GM23338 (cell line): Measurements from ENCODE around the gene RTEL1. TPM values are rescaled to one million over a fixed set of nuclear protein-coding genes. Genes with fewer than 3 reads are reported as not detected.

Experiments used
- ATAC-seq: fragments of 200-7000 bp; cut with Tn5 transposase; 3 replicates; pipeline ENCODE4 v1.9.1; 2020
- DNase-seq: peaks from one replicate; pipeline ENCODE4 v3.0.0-alpha.2; 2015; ENCODE audit warnings: low spot score
- H2AFZ ChIP-seq: fragments of 200-600 bp; sonication (generic); 2 replicates; pipeline ENCODE4 v1.8.0; 2016; ENCODE audit warnings: antibody characterized with exemption, mild to moderate bottlenecking, moderate library complexity
- H3F3A ChIP-seq: fragments of 200-600 bp; sonication (generic); replicated peaks from 2 replicates; pipeline ENCODE4 v1.8.0; 2017; ENCODE audit warnings: antibody characterized with exemption, mixed run types, low read depth
- H3K27ac ChIP-seq: fragments of 200-600 bp; sonication (generic); 2 replicates; pipeline ENCODE4 v1.6.1; 2016; ENCODE audit warnings: low read depth
- H3K27me3 ChIP-seq: fragments of 200-600 bp; sonication (generic); 2 replicates; pipeline ENCODE4 v1.8.0; 2016; ENCODE audit warnings: mild to moderate bottlenecking, mixed run types, moderate library complexity; ENCODE audit not compliant: insufficient read depth
- H3K36me3 ChIP-seq: fragments of 200-600 bp; sonication (generic); 2 replicates; pipeline ENCODE4 v1.8.0; 2016; ENCODE audit warnings: mild to moderate bottlenecking; ENCODE audit not compliant: insufficient read depth
- H3K4me1 ChIP-seq: fragments of 200-600 bp; sonication (generic); 2 replicates; pipeline ENCODE4 v1.8.0; 2016; ENCODE audit warnings: mild to moderate bottlenecking, moderate library complexity; ENCODE audit not compliant: insufficient read depth
- H3K4me2 ChIP-seq: fragments of 200-600 bp; sonication (generic); 2 replicates; pipeline ENCODE4 v1.7.1; 2017; ENCODE audit warnings: mixed run types
- H3K4me3 ChIP-seq: fragments of 200-600 bp; sonication (generic); 2 replicates; pipeline ENCODE4 v1.6.1; 2016; ENCODE audit warnings: mixed run types
- H3K79me2 ChIP-seq: fragments of 200-600 bp; sonication (generic); replicated peaks from 2 replicates; pipeline ENCODE4 v1.8.0; 2017; ENCODE audit warnings: mild to moderate bottlenecking; ENCODE audit not compliant: insufficient read depth
- H3K9me2 ChIP-seq: fragments of 200-600 bp; sonication (generic); 2 replicates; pipeline ENCODE4 v1.8.0; 2017; ENCODE audit not compliant: insufficient read depth
- H4K20me1 ChIP-seq: fragments of 200-600 bp; sonication (generic); replicated peaks from 2 replicates; pipeline ENCODE4 v1.8.0; 2017; ENCODE audit warnings: mild to moderate bottlenecking; ENCODE audit not compliant: insufficient read depth
- H3K27ac Mint-ChIP-seq: 2 replicates; pipeline ENCODE4 v1.8.0; 2020; ENCODE audit warnings: inconsistent platforms, mild to moderate bottlenecking, moderate library complexity, mixed read lengths
- H3K27me3 Mint-ChIP-seq: 3 replicates; pipeline ENCODE4 v1.8.0; 2022; ENCODE audit warnings: low read depth, mild to moderate bottlenecking, moderate library complexity, mixed read lengths, inconsistent platforms; ENCODE audit not compliant: insufficient read depth, poor library complexity
- H3K36me3 Mint-ChIP-seq: 3 replicates; pipeline ENCODE4 v1.8.0; 2021; ENCODE audit warnings: low read depth, mild to moderate bottlenecking, inconsistent platforms, moderate library complexity, mixed read lengths
- H3K4me1 Mint-ChIP-seq: 3 replicates; pipeline ENCODE4 v1.8.0; 2020; ENCODE audit warnings: mild to moderate bottlenecking, inconsistent platforms, mixed read lengths
- H3K4me3 Mint-ChIP-seq: 3 replicates; pipeline ENCODE4 v1.8.0; 2021; ENCODE audit warnings: moderate library complexity, mild to moderate bottlenecking, inconsistent platforms, mixed read lengths
- H3K9me3 Mint-ChIP-seq: 3 replicates; pipeline ENCODE4 v1.8.0; 2020; ENCODE audit warnings: moderate library complexity, mild to moderate bottlenecking, inconsistent platforms, mixed read lengths
- STAT1 ChIP-seq: IDR thresholded peaks from one replicate; pipeline ENCODE4 v1.6.1; 2016; ENCODE audit warnings: antibody characterized with exemption; ENCODE audit not compliant: unreplicated experiment
- ZNF114 ChIP-seq: fragments of 250-450 bp; sonication (Bioruptor Pico); IDR thresholded peaks from 2 replicates; pipeline ENCODE4 v1.5.0; 2020; ENCODE audit warnings: mild to moderate bottlenecking, moderate library complexity
- polyA plus RNA-seq: library from polyadenylated mRNA; unstranded; fragments of >200 nt; fragmentation: Nextera tagmentation; extraction: Ambion mirVana; gene quantifications from 2 replicates; pipeline ENCODE4 v1.2.1, GENCODE V29; 2016
- total RNA-seq: library from RNA; depleted of rRNA; stranded (reverse); fragments of >200 nt; shearing (Covaris generic); gene quantifications from 2 replicates; pipeline ENCODE4 v1.2.3, GENCODE V29; 2014
- TF ChIP-seq, protein P1 (sequence below): fragments of 250-450 bp; sonication (Bioruptor Pico); IDR thresholded peaks from 2 replicates; pipeline ENCODE4 v1.5.0; 2020; ENCODE audit warnings: mild to moderate bottlenecking, moderate library complexity

Gene RTEL1
- total and polyA plus RNA-seq, 2 experiments from 2014 or later: 14.2 to 34.5 TPM

DNA sequence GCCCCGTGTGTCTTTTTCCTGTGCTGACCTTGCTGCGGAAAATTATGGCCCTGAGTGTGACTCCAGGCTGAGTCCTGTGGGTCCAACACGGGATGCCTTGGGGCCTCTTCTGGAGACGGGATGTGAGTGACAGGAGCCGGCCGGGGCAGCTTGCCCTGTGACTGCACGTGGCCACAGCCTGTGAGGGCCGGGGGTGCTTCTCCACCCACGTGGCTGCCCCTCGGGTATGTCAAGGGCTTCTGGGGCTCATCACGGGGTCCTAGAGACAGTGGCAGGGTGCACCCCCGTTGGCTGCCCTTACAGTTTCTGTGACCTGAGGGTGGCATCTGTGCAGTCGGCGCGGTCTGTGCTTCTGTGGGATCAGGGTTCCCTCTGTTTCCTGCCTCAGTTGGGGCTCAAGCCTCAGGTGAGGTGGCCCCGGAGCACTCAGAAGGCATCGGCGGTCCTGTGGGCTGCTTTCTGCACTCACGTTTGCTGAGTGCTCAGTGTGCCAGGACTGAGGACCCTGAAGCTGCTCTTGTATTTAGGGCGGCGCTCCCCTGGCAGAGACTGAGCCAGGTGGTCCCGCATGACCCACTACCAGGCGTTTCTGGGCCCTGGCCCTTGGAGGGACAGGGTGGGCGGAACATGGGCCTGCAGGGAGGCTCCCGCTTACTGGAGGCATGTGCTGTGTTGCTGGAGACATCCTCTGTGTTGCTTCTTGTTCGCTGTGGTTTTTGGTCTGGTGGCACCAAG is 5.4 kb downstream of the RTEL1 start (continued):
- TF ChIP-seq, protein P1, sequence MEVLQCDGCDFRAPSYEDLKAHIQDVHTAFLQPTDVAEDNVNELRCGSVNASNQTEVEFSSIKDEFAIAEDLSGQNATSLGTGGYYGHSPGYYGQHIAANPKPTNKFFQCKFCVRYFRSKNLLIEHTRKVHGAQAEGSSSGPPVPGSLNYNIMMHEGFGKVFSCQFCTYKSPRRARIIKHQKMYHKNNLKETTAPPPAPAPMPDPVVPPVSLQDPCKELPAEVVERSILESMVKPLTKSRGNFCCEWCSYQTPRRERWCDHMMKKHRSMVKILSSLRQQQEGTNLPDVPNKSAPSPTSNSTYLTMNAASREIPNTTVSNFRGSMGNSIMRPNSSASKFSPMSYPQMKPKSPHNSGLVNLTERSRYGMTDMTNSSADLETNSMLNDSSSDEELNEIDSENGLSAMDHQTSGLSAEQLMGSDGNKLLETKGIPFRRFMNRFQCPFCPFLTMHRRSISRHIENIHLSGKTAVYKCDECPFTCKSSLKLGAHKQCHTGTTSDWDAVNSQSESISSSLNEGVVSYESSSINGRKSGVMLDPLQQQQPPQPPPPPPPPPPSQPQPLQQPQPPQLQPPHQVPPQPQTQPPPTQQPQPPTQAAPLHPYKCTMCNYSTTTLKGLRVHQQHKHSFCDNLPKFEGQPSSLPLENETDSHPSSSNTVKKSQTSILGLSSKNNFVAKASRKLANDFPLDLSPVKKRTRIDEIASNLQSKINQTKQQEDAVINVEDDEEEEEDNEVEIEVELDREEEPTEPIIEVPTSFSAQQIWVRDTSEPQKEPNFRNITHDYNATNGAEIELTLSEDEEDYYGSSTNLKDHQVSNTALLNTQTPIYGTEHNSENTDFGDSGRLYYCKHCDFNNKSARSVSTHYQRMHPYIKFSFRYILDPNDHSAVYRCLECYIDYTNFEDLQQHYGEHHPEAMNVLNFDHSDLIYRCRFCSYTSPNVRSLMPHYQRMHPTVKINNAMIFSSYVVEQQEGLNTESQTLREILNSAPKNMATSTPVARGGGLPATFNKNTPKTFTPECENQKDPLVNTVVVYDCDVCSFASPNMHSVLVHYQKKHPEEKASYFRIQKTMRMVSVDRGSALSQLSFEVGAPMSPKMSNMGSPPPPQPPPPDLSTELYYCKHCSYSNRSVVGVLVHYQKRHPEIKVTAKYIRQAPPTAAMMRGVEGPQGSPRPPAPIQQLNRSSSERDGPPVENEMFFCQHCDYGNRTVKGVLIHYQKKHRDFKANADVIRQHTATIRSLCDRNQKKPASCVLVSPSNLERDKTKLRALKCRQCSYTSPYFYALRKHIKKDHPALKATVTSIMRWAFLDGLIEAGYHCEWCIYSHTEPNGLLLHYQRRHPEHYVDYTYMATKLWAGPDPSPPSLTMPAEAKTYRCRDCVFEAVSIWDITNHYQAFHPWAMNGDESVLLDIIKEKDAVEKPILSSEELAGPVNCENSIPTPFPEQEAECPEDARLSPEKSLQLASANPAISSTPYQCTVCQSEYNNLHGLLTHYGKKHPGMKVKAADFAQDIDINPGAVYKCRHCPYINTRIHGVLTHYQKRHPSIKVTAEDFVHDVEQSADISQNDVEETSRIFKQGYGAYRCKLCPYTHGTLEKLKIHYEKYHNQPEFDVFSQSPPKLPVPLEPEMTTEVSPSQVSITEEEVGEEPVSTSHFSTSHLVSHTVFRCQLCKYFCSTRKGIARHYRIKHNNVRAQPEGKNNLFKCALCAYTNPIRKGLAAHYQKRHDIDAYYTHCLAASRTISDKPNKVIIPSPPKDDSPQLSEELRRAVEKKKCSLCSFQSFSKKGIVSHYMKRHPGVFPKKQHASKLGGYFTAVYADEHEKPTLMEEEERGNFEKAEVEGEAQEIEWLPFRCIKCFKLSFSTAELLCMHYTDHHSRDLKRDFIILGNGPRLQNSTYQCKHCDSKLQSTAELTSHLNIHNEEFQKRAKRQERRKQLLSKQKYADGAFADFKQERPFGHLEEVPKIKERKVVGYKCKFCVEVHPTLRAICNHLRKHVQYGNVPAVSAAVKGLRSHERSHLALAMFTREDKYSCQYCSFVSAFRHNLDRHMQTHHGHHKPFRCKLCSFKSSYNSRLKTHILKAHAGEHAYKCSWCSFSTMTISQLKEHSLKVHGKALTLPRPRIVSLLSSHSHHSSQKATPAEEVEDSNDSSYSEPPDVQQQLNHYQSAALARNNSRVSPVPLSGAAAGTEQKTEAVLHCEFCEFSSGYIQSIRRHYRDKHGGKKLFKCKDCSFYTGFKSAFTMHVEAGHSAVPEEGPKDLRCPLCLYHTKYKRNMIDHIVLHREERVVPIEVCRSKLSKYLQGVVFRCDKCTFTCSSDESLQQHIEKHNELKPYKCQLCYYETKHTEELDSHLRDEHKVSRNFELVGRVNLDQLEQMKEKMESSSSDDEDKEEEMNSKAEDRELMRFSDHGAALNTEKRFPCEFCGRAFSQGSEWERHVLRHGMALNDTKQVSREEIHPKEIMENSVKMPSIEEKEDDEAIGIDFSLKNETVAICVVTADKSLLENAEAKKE (CRISPR knock-in tag): no peak

DNA sequence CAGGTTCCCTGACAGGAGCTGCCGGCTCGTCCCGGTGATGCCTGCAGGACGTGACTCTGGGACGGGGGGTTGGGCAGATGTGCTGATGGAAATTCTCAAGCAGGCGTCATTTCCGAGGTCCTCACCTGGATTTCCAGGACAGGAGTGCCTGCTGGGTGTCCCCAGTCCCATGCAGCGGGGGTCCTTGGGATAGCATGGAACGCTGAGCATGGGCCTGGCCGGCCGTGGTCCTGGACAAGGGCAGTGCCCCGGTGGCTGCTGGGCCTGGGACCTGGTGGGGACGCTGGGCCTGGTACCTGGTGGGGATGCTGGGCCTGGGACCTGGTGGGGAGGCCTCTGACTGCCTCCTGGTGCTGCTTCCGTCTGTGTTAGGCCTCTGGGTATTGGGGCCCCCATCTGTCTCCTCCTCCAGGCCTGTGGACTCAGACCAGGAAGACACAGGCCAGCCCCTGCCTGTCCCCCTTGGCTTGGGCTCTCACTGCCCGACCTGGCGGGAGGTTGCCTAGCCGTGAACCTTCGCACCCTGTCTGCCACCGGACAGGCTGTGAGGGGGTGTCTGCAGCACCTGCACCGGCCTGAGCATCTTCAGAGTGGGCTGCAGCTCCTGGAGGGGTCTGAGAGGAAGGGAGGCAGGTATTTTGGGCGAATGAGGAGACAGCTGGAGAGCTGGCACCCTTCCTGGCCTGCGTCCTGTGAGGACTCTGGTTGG is 6.2 kb downstream of the RTEL1 start:
- Histone ChIP-seq H2AFZ (no peak overlapping the region), H3F3A (no peaks in the 10 kb centered on the region), H3K27ac (no peak overlapping the region), H3K79me2 (peaks cover 2% of the 10 kb centered on the region), H3K36me3 (no peaks in the 10 kb centered on the region), H3K9me2 (no peaks in the 10 kb centered on the region), H3K4me3 (no peak overlapping the region), H4K20me1 (no peaks in the 10 kb centered on the region; the same call in 1 of the 2 replicates), H3K4me1 (0 out of 2 replicates have a peak, but pooled peaks cover 3% of the 10 kb centered on the region), H3K27me3 (no peaks in the 10 kb centered on the region), H3K4me2 (no peak overlapping the region)
- H3K4me1 Mint-ChIP-seq: peaks cover 12% of the 10 kb centered on the region
- H3K36me3 Mint-ChIP-seq: peaks cover 62% of the 10 kb centered on the region
- no peaks in the 10 kb centered on the region for H3K9me3 Mint-ChIP-seq
- DNase-seq (no peak), ATAC-seq (no peak)
- peaks cover 11% of the 10 kb centered on the region for H3K27me3 Mint-ChIP-seq
- H3K27ac Mint-ChIP-seq: no peak overlapping the region
- TF ChIP-seq ZNF114: no peak
- TF ChIP-seq STAT1: no peak
- H3K4me3 Mint-ChIP-seq: no peak overlapping the region
